B cell (primary cell): ENCODE results near the gene NUDT14.

Source experiments
- EZH2 ChIP-seq: IDR thresholded peaks from 2 replicates; pipeline ENCODE4 v1.6.1; 2012; ENCODE audit warnings: borderline replicate concordance, low read depth, mild to moderate bottlenecking, moderate library complexity, low read length; ENCODE audit not compliant: insufficient read depth, poor library complexity, severe bottlenecking
- TF ChIP-seq, protein P1 (sequence below): fragments of 200-600 bp; IDR thresholded peaks from one replicate; pipeline ENCODE4 v1.8.0; 2022; ENCODE audit warnings: antibody characterized with exemption, mild to moderate bottlenecking

DNA sequence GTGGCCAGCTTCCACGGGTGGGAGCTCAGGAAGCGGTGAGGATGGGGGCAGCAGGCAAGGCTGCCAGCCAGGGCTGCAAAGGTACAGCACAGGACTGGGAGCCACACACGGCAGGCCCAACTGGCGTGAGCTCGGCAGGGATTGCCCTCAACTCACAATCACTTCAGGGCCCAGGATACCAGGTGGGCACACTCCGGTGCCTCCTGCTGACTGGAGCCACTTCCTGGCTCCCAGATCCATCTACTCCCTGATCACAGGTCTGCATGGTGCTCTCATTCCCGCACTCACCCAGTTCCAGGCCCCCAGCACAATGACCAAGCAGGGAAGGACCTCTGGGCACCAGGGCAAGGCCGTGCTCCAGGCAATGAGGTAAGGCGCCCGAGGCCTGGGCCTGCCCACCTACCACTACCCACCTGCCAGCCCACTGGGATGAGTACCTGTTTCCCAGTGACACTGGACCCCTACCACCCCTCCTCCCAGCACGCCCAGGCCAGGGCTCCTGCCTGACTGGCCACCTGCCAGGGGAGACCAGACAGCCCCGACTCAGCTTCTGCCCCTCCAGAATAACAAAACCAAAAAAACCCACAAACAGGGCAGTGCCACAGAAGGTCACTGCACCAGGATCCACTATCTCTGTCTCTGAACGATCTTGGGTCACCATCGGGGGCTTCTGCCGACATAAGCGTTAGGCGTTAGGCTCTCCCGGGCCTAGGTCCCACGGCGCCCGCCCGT lies 14.4 kb downstream of the NUDT14 start:
- TF ChIP-seq, protein P1, sequence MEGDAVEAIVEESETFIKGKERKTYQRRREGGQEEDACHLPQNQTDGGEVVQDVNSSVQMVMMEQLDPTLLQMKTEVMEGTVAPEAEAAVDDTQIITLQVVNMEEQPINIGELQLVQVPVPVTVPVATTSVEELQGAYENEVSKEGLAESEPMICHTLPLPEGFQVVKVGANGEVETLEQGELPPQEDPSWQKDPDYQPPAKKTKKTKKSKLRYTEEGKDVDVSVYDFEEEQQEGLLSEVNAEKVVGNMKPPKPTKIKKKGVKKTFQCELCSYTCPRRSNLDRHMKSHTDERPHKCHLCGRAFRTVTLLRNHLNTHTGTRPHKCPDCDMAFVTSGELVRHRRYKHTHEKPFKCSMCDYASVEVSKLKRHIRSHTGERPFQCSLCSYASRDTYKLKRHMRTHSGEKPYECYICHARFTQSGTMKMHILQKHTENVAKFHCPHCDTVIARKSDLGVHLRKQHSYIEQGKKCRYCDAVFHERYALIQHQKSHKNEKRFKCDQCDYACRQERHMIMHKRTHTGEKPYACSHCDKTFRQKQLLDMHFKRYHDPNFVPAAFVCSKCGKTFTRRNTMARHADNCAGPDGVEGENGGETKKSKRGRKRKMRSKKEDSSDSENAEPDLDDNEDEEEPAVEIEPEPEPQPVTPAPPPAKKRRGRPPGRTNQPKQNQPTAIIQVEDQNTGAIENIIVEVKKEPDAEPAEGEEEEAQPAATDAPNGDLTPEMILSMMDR, result no peak
- TF ChIP-seq EZH2, result no peak
